H9 (cell line): ENCODE results near the gene ACP1. TPM values are rescaled to one million over a fixed set of nuclear protein-coding genes. Genes with fewer than 3 reads are reported as not detected.

Experiments
- DNase-seq: peaks from one replicate; pipeline ENCODE4 v3.0.0-alpha.2; 2017
- H2AFZ ChIP-seq: one replicate; pipeline ENCODE4 v1.6.1; 2013; ENCODE audit warnings: mild to moderate bottlenecking, low read length, control low read depth, moderate library complexity
- H2AK5ac ChIP-seq: 2 replicates; pipeline ENCODE4 v1.6.1; 2013; ENCODE audit warnings: low read length, control low read depth, mixed read lengths; ENCODE audit not compliant: insufficient read length
- H2BK120ac ChIP-seq: one replicate; pipeline ENCODE4 v1.6.1; 2013; ENCODE audit warnings: low read depth, mild to moderate bottlenecking, low read length, control low read depth, inconsistent platforms; ENCODE audit not compliant: poor library complexity, severe bottlenecking
- H2BK12ac ChIP-seq: 2 replicates; pipeline ENCODE4 v1.6.1; 2013; ENCODE audit warnings: low read length, control low read depth, mixed read lengths, low read depth; ENCODE audit not compliant: insufficient read length
- H2BK15ac ChIP-seq: 2 replicates; pipeline ENCODE4 v1.6.1; 2013; ENCODE audit warnings: low read depth, low read length, control low read depth
- H2BK20ac ChIP-seq: one replicate; pipeline ENCODE4 v1.6.1; 2013; ENCODE audit warnings: low read depth, mild to moderate bottlenecking, low read length, control low read depth, inconsistent platforms; ENCODE audit not compliant: poor library complexity, severe bottlenecking
- H2BK5ac ChIP-seq: 2 replicates; pipeline ENCODE4 v1.6.1; 2013; ENCODE audit warnings: low read length, control low read depth, mixed read lengths; ENCODE audit not compliant: insufficient read length
- H3K14ac ChIP-seq: 2 replicates; pipeline ENCODE4 v1.6.1; 2013; ENCODE audit warnings: low read length, control low read depth; ENCODE audit not compliant: insufficient read depth
- H3K18ac ChIP-seq: 2 replicates; pipeline ENCODE4 v1.6.1; 2013; ENCODE audit warnings: low read depth, mild to moderate bottlenecking, mixed read lengths, low read length, control low read depth; ENCODE audit not compliant: insufficient read length
- H3K23ac ChIP-seq: 2 replicates; pipeline ENCODE4 v1.6.1; 2013; ENCODE audit warnings: low read length, control low read depth, mixed read lengths, low read depth; ENCODE audit not compliant: insufficient read length
- H3K23me2 ChIP-seq: 2 replicates; pipeline ENCODE4 v1.6.1; 2013; ENCODE audit warnings: low read depth, mild to moderate bottlenecking, mixed read lengths, low read length, control low read depth; ENCODE audit not compliant: insufficient read length, poor library complexity, severe bottlenecking
- H3K27ac ChIP-seq: 2 replicates; pipeline ENCODE4 v1.5.1; 2013; ENCODE audit warnings: low read length, control low read depth, mixed read lengths, low read depth; ENCODE audit not compliant: insufficient read length
- H3K27me3 ChIP-seq: 2 replicates; pipeline ENCODE4 v1.6.1; 2013; ENCODE audit warnings: low read length, control low read depth, inconsistent platforms; ENCODE audit not compliant: insufficient read depth
- H3K4ac ChIP-seq: 2 replicates; pipeline ENCODE4 v1.6.1; 2013; ENCODE audit warnings: low read depth, mild to moderate bottlenecking, control low read depth, inconsistent platforms, low read length, moderate library complexity
- H3K4me1 ChIP-seq: 2 replicates; pipeline ENCODE4 v1.6.1; 2013; ENCODE audit warnings: low read length, control low read depth, inconsistent platforms; ENCODE audit not compliant: insufficient read depth
- H3K4me2 ChIP-seq: 2 replicates; pipeline ENCODE4 v1.6.1; 2013; ENCODE audit warnings: low read length, control low read depth, mixed read lengths; ENCODE audit not compliant: insufficient read length, insufficient read depth
- H3K56ac ChIP-seq: 2 replicates; pipeline ENCODE4 v1.6.1; 2013; ENCODE audit warnings: low read depth, mild to moderate bottlenecking, mixed read lengths, low read length, control low read depth; ENCODE audit not compliant: insufficient read length
- H3K79me1 ChIP-seq: 2 replicates; pipeline ENCODE4 v1.6.1; 2013; ENCODE audit warnings: low read depth, mild to moderate bottlenecking, moderate library complexity, low read length, control low read depth, inconsistent platforms; ENCODE audit not compliant: insufficient read depth, poor library complexity, severe bottlenecking
- H3K79me2 ChIP-seq: 2 replicates; pipeline ENCODE4 v1.6.1; 2013; ENCODE audit warnings: low read length, control low read depth, inconsistent platforms; ENCODE audit not compliant: insufficient read depth
- H3K9ac ChIP-seq: 2 replicates; pipeline ENCODE4 v1.6.1; 2013; ENCODE audit warnings: low read length, control low read depth, mixed read lengths; ENCODE audit not compliant: insufficient read length; ENCODE audit errors: extremely low read depth
- H3K9me3 ChIP-seq: one replicate; pipeline ENCODE4 v1.6.1; 2013; ENCODE audit warnings: low read depth, low read length, inconsistent platforms; ENCODE audit not compliant: control insufficient read depth
- H3T11ph ChIP-seq: one replicate; pipeline ENCODE4 v1.6.1; 2013; ENCODE audit warnings: mild to moderate bottlenecking, low read length, control low read depth, inconsistent platforms
- H4K20me1 ChIP-seq: one replicate; pipeline ENCODE4 v1.6.1; 2013; ENCODE audit not compliant: control insufficient read depth, insufficient read length, insufficient read depth
- H4K5ac ChIP-seq: 2 replicates; pipeline ENCODE4 v1.6.1; 2013; ENCODE audit warnings: low read depth, mild to moderate bottlenecking, mixed read lengths, low read length, control low read depth; ENCODE audit not compliant: insufficient read length
- H4K8ac ChIP-seq: replicated peaks from 2 replicates; pipeline ENCODE4 v1.6.1; 2013; ENCODE audit warnings: low read length, control low read depth, mixed read lengths, low read depth; ENCODE audit not compliant: insufficient read length
- H4K91ac ChIP-seq: 2 replicates; pipeline ENCODE4 v1.6.1; 2013; ENCODE audit warnings: low read depth, mild to moderate bottlenecking, moderate library complexity, mixed read lengths, low read length, control low read depth; ENCODE audit not compliant: insufficient read length
- H3K27ac Mint-ChIP-seq, 3 experiments: 2 replicates in 2 of 3; 3 replicates in 1 of 3; pipeline ENCODE4 v1.8.0; 2020 to 2021; ENCODE audit warnings: mixed read lengths in 3 of 3, mild to moderate bottlenecking in 1 of 3, moderate library complexity in 1 of 3
- H3K27me3 Mint-ChIP-seq: 2 replicates; pipeline ENCODE4 v1.8.0; 2021; ENCODE audit warnings: low read depth, mild to moderate bottlenecking, moderate library complexity, mixed read lengths
- H3K36me3 Mint-ChIP-seq, 3 experiments: 2 replicates in 2 of 3; 3 replicates in 1 of 3; pipeline ENCODE4 v1.8.0; 2020 to 2021; ENCODE audit warnings: low read depth in 3 of 3, mixed read lengths in 3 of 3; ENCODE audit not compliant: insufficient read depth in 1 of 3
- H3K4me1 Mint-ChIP-seq, 2 experiments: 2 replicates each; pipeline ENCODE4 v1.8.0; 2020; ENCODE audit warnings: mixed read lengths in 2 of 2
- H3K4me3 Mint-ChIP-seq, 2 experiments: 2 replicates in 1 of 2; 3 replicates in 1 of 2; pipeline ENCODE4 v1.8.0; 2020 to 2021; ENCODE audit warnings: mild to moderate bottlenecking in 2 of 2, mixed read lengths in 2 of 2, moderate library complexity in 1 of 2
- H3K9me3 Mint-ChIP-seq, 2 experiments: 2 replicates in 1 of 2; 3 replicates in 1 of 2; pipeline ENCODE4 v1.8.0; 2020; ENCODE audit warnings: mild to moderate bottlenecking in 2 of 2, mixed read lengths in 2 of 2, moderate library complexity in 1 of 2
- WGBS: extraction: QIAGEN DNeasy Blood & Tissue Kit; methylation state at CpG from one replicate; pipeline ENCODE4 v1.1.7; 2013; ENCODE audit warnings: missing lambda C conversion rate, low lambda C conversion rate, mixed read lengths; ENCODE audit not compliant: insufficient read length; ENCODE audit errors: extremely low coverage; 5-methylcytosine and 5-hydroxymethylcytosine counted together
- total RNA-seq: library from RNA; stranded (reverse); gene quantifications from 2 replicates; pipeline ENCODE4 v1.2.1, GENCODE V29; 2021
- TF ChIP-seq, protein P1 (sequence below): fragments of 200-600 bp; sonication (generic); conservative IDR thresholded peaks from 3 replicates; pipeline ENCODE4 v1.8.0; 2021; ENCODE audit warnings: antibody characterized with exemption, mild to moderate bottlenecking

ACP1 gene
- total RNA-seq, 1 experiment from 2014 or later: 143 TPM

GRCh38 chr2:283996-284794, 19.4 kb downstream of the ACP1 start:
- H2BK12ac ChIP-seq: no peak overlapping the region
- no peak overlapping the region for H2BK20ac ChIP-seq
- H3K4me1 Mint-ChIP-seq: peaks cover 40 to 41% of the 10 kb centered on the region in 2 experiments
- no peak overlapping the region for H3T11ph ChIP-seq
- no peak overlapping the region for H2AK5ac ChIP-seq
- H4K8ac ChIP-seq: no peak overlapping the region
- no peak overlapping the region for H3K9ac ChIP-seq
- H4K5ac ChIP-seq: no peak overlapping the region
- peaks cover 38% of the 10 kb centered on the region for H3K27me3 Mint-ChIP-seq
- H3K23me2 ChIP-seq: peaks cover 8% of the 10 kb centered on the region
- 0 out of 5 replicates have a peak overlapping the region, but pooled peaks of 1 of the 2 experiments have one; percentile 26 for H3K4me3 Mint-ChIP-seq
- H3K27me3 ChIP-seq: peaks cover 6% of the 10 kb centered on the region; the same call in 1 of the 2 replicates
- no peak overlapping the region for H3K56ac ChIP-seq
- no peaks in the 10 kb centered on the region for H4K20me1 ChIP-seq
- H3K4ac ChIP-seq: no peak overlapping the region
- WGBS: no CpG with 5 or more reads among the region's 4 CpGs
- H3K18ac ChIP-seq: no peak overlapping the region
- peak; percentile 40 for DNase-seq
- no peak overlapping the region for H2AFZ ChIP-seq
- H2BK120ac ChIP-seq: no peak overlapping the region
- H3K9me3 Mint-ChIP-seq: no peaks in the 10 kb centered on the region
- H3K79me1 ChIP-seq: no peaks in the 10 kb centered on the region
- no peak overlapping the region for H4K91ac ChIP-seq
- H2BK15ac ChIP-seq: no peak overlapping the region
- H3K27ac ChIP-seq: no peak overlapping the region
- no peaks in the 10 kb centered on the region for H3K79me2 ChIP-seq
- H2BK5ac ChIP-seq: no peak overlapping the region
- TF ChIP-seq, protein P1, sequence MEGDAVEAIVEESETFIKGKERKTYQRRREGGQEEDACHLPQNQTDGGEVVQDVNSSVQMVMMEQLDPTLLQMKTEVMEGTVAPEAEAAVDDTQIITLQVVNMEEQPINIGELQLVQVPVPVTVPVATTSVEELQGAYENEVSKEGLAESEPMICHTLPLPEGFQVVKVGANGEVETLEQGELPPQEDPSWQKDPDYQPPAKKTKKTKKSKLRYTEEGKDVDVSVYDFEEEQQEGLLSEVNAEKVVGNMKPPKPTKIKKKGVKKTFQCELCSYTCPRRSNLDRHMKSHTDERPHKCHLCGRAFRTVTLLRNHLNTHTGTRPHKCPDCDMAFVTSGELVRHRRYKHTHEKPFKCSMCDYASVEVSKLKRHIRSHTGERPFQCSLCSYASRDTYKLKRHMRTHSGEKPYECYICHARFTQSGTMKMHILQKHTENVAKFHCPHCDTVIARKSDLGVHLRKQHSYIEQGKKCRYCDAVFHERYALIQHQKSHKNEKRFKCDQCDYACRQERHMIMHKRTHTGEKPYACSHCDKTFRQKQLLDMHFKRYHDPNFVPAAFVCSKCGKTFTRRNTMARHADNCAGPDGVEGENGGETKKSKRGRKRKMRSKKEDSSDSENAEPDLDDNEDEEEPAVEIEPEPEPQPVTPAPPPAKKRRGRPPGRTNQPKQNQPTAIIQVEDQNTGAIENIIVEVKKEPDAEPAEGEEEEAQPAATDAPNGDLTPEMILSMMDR: no peak
- no peak overlapping the region for H3K27ac Mint-ChIP-seq
- H3K23ac ChIP-seq: no peak overlapping the region
- H3K4me1 ChIP-seq: peaks cover 16% of the 10 kb centered on the region
- peaks cover 16 to 27% (median 23%) of the 10 kb centered on the region in 3 experiments for H3K36me3 Mint-ChIP-seq
- no peak overlapping the region for H3K14ac ChIP-seq
- no peaks in the 10 kb centered on the region for H3K9me3 ChIP-seq
- no peak overlapping the region for H3K4me2 ChIP-seq
